ENCODE data around the gene DIPK1A.

DIPK1A gene

DNA sequence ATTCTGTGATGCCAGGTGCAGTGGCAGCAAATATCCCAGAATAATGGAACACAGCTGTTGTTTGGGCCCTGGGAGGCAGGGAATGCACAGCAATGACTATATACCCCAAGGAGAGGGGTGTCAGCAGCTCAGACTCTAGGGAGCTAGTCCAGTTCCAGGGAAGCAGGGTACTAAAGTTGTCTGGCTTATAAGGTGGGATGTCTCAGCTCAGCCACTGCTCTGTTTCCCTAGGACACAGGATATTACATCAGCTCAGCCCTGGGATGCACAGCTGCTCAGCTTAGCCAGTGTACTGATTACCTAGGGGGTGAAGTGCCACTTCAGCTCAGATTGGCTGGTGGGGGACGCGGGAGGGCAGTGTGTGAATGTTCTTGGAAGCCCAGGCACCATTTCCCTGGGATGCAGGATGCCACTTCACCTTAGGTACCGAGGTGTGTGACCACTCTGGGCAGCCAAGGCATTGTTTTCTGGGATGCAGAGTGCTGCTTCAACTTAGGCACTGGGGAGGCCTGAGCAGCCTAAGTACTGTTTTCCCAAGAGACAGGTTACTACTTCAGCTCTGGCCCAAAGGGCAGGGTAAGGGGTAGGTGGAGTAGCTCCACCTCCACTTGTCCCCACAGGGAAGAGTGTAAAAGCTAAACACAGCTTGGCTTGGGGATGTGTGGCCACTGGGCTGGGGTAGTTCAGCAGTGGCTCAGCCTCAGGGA, 59.4 kb downstream of the DIPK1A start:
- TF ChIP-seq GATA2 (IDR thresholded peaks at IDR 0.05; ENCODE audit: low read depth, low read length) (no peak), GATA3 (IDR thresholded peaks at IDR 0.05; ENCODE audit: low read depth, low read length) (no peak)

- no peak for TF ChIP-seq GATA3 (IDR thresholded peaks at IDR 0.05; ENCODE audit: low read depth, low read length)
- no peak for TF ChIP-seq GATA2 (IDR thresholded peaks at IDR 0.05; ENCODE audit: low read depth, low read length)
Measured at GRCh38 chr1:92901126-92901525, 60.1 kb downstream of the DIPK1A start.

DNA sequence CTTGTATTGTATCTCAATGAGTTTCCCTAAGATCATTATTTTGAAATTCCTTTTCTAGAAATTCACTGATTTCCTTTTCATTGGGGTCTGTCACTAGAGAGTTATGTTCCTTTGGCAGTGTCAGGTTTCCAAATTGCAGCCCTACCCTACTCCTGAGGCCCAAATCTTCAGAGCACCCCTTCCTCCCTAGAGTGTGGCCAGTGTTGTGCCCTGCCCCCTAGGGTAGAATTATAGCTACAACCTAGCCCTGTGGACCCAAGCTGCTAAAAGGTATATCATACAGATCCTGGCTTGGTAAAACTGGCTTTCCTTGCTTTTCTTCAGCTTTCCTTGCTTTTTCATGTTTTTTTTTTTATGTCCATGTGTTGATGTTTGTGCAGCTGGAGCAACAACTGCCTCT, 60.7 kb downstream of the DIPK1A start:
- TF ChIP-seq GATA2 (IDR thresholded peaks at IDR 0.05; ENCODE audit: low read depth, low read length): no peak
- TF ChIP-seq GATA3 (IDR thresholded peaks at IDR 0.05; ENCODE audit: low read depth, low read length): no peak

- no peak for TF ChIP-seq GATA3 (IDR thresholded peaks at IDR 0.05; ENCODE audit: low read depth, low read length)
- no peak for TF ChIP-seq GATA2 (IDR thresholded peaks at IDR 0.05; ENCODE audit: low read depth, low read length)
Measured at GRCh38 chr1:92899780-92900179, 61.5 kb downstream of the DIPK1A start.

- TF ChIP-seq GATA3 (IDR thresholded peaks at IDR 0.05; ENCODE audit: low read depth, low read length) (no peak), GATA2 (IDR thresholded peaks at IDR 0.05; ENCODE audit: low read depth, low read length) (no peak)
Measured at GRCh38 chr1:92887465-92887864, 73.8 kb downstream of the DIPK1A start.

- TF ChIP-seq GATA3 (IDR thresholded peaks at IDR 0.05; ENCODE audit: low read depth, low read length): no peak
- TF ChIP-seq GATA2 (IDR thresholded peaks at IDR 0.05; ENCODE audit: low read depth, low read length): no peak
Measured at GRCh38 chr1:92886886-92887419, 74.3 kb downstream of the DIPK1A start.

GRCh38 chr1:92884195-92884594, 77.1 kb downstream of the DIPK1A start:
- TF ChIP-seq GATA3 (IDR thresholded peaks at IDR 0.05; ENCODE audit: low read depth, low read length): no peak
- no peak for TF ChIP-seq GATA2 (IDR thresholded peaks at IDR 0.05; ENCODE audit: low read depth, low read length)

DNA sequence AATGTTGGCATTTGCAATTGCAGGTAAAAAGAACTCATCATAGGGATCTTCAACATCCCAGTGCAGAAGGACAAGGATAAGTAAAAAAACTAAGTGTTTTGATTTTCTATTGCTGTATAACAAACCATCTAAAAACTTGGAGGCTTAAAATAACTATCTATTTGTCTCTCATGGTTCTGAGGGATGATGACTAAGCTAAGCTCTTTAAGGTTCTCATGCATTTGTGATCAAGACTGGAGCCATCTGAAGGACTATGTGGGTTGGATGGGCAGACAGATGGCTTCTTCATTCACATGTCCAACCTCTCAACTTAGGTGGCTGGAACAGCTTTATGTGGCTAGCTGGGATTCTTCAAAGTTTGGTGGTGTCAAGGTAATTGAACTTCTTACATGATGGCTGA, 78.0 kb downstream of the DIPK1A start:
- TF ChIP-seq GATA2 (IDR thresholded peaks at IDR 0.05; ENCODE audit: low read depth, low read length) (no peak), GATA3 (IDR thresholded peaks at IDR 0.05; ENCODE audit: low read depth, low read length) (no peak)

- no peak for TF ChIP-seq GATA3 (IDR thresholded peaks at IDR 0.05; ENCODE audit: low read depth, low read length)
- TF ChIP-seq GATA2 (IDR thresholded peaks at IDR 0.05; ENCODE audit: low read depth, low read length): no peak
Measured at GRCh38 chr1:92882819-92883218, 78.4 kb downstream of the DIPK1A start.

- TF ChIP-seq GATA2 (IDR thresholded peaks at IDR 0.05; ENCODE audit: low read depth, low read length) (no peak), GATA3 (IDR thresholded peaks at IDR 0.05; ENCODE audit: low read depth, low read length) (no peak)
Measured at GRCh38 chr1:92881391-92881790, 79.9 kb downstream of the DIPK1A start.

GRCh38 chr1:92879316-92879968, 81.8 kb downstream of the DIPK1A start:
- TF ChIP-seq GATA3 (IDR thresholded peaks at IDR 0.05; ENCODE audit: low read depth, low read length) (no peak), GATA2 (IDR thresholded peaks at IDR 0.05; ENCODE audit: low read depth, low read length) (no peak)

- no peak for TF ChIP-seq GATA2 (IDR thresholded peaks at IDR 0.05; ENCODE audit: low read depth, low read length)
- TF ChIP-seq GATA3 (IDR thresholded peaks at IDR 0.05; ENCODE audit: low read depth, low read length): no peak
Measured at GRCh38 chr1:92877792-92878191, 83.5 kb downstream of the DIPK1A start.

DNA sequence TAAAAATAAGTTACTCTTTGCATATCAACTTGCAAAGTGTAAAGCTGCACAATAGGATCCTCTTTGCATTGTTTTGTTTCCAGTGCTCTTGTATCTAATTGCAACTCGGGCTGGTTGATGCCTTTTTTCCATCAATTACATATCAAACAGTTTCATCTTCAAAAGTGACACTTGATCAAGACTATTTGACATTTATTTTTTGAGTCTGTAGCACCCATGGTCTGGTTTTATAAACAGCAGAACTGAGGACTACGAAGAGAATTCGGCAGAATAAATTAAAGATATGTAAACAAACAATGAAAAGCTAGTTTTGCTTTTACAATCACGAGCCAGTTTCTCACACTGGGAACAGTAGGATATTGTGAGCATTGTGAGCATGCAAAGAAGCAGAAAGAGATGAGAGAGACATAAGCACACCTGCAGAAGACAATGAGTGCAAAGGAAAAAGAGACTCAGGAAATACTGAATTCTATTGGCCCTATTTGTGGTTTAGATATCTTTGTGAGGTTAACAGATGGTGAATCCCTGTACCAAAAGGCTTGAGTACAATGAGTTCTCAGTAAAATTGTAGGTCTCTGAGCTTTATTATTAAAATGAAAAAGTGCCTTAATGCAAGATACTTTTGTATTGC, 84.1 kb downstream of the DIPK1A start:
- TF ChIP-seq GATA3 (IDR thresholded peaks at IDR 0.05; ENCODE audit: low read depth, low read length) (no peak), GATA2 (IDR thresholded peaks at IDR 0.05; ENCODE audit: low read depth, low read length) (no peak)

GRCh38 chr1:92876351-92876750, 84.9 kb downstream of the DIPK1A start:
- TF ChIP-seq GATA2 (IDR thresholded peaks at IDR 0.05; ENCODE audit: low read depth, low read length): no peak
- no peak for TF ChIP-seq GATA3 (IDR thresholded peaks at IDR 0.05; ENCODE audit: low read depth, low read length)

GRCh38 chr1:92874987-92875386, 86.3 kb downstream of the DIPK1A start:
- no peak for TF ChIP-seq GATA3 (IDR thresholded peaks at IDR 0.05; ENCODE audit: low read depth, low read length)
- no peak for TF ChIP-seq GATA2 (IDR thresholded peaks at IDR 0.05; ENCODE audit: low read depth, low read length)
